Spleen (tissue), 11 donors: ENCODE measurements around the gene ZFPL1. TPM values are rescaled to one million over a fixed set of nuclear protein-coding genes. Genes with fewer than 3 reads are reported as not detected.

Experiments
- DNase-seq: peaks from one replicate; pipeline ENCODE4 v3.0.0-alpha.2; 2020
- H3K27ac ChIP-seq, 8 donors: fragments of 200-600 bp; sonication (generic) in 7 of 8; 1 replicate in 4 of 8; 2 replicates in 4 of 8; pipeline versions ENCODE4 v1.5.0 to v1.8.0; 2016 to 2021; ENCODE audit warnings: inconsistent platforms in 4 of 8, mild to moderate bottlenecking in 4 of 8, moderate library complexity in 1 of 8
- H3K27me3 ChIP-seq, 7 donors: fragments of 200-600 bp; sonication (generic) in 6 of 7; replicated peaks in 1 of 7; 1 replicate in 4 of 7; 2 replicates in 3 of 7; pipeline versions ENCODE4 v1.5.0 to v1.8.0; 2016 to 2021; ENCODE audit warnings: inconsistent platforms in 3 of 7, mild to moderate bottlenecking in 1 of 7
- H3K36me3 ChIP-seq, 6 donors: fragments of 200-600 bp; sonication (generic) in 5 of 6; 1 replicate in 4 of 6; 2 replicates in 2 of 6; pipeline versions ENCODE4 v1.5.0 to v1.8.0; 2016 to 2021; ENCODE audit warnings: inconsistent platforms in 2 of 6
- H3K4me1 ChIP-seq, 6 donors: fragments of 200-600 bp; sonication (generic) in 5 of 6; 1 replicate in 3 of 6; 2 replicates in 3 of 6; pipeline versions ENCODE4 v1.5.0 to v1.8.0; 2016 to 2021; ENCODE audit warnings: inconsistent platforms in 3 of 6
- H3K4me3 ChIP-seq, 8 donors: fragments of 200-600 bp; sonication (generic) in 7 of 8; 1 replicate in 4 of 8; 2 replicates in 4 of 8; pipeline versions ENCODE4 v1.5.0 to v1.8.0; 2016 to 2021; ENCODE audit warnings: inconsistent platforms in 4 of 8, mild to moderate bottlenecking in 4 of 8, moderate library complexity in 2 of 8
- H3K9me3 ChIP-seq, 8 donors: fragments of 200-600 bp; sonication (generic) in 7 of 8; 1 replicate in 4 of 8; 2 replicates in 4 of 8; pipeline versions ENCODE4 v1.5.0 to v1.8.0; 2016 to 2021; ENCODE audit warnings: inconsistent platforms in 4 of 8
- CTCF ChIP-seq, 11 experiments: fragments of 200-600 bp in 7 of 11; fragments of 450-650 bp in 4 of 11; sonication (generic) in 4 of 11; IDR thresholded peaks in 8 of 11; conservative IDR thresholded peaks in 3 of 11; 1 replicate in 7 of 11; 2 replicates in 4 of 11; pipeline versions ENCODE4 v1.4.0 to v1.8.0; 2016 to 2021; ENCODE audit warnings: antibody characterized with exemption in 11 of 11, inconsistent platforms in 4 of 11, mild to moderate bottlenecking in 1 of 11
- POLR2A ChIP-seq, 3 donors: fragments of 450-650 bp; IDR thresholded peaks; one replicate each; pipeline ENCODE4 v1.5.1; 2017; ENCODE audit warnings: antibody characterized with exemption in 3 of 3, mild to moderate bottlenecking in 1 of 3
- POLR2AphosphoS5 ChIP-seq, 3 donors: sonication (generic); formaldehyde crosslinking; IDR thresholded peaks; one replicate each; pipeline ENCODE4 v1.5.1; 2017; ENCODE audit warnings: antibody characterized with exemption in 3 of 3
- WGBS, 5 donors: extraction: QIAGEN DNeasy Blood & Tissue Kit in 3 of 5; methylation state at CpG; one replicate each; pipeline versions ENCODE4 v1.1.5 to v1.1.7; 2013 to 2018; 5-methylcytosine and 5-hydroxymethylcytosine counted together
- intact Hi-C: fragments of 100-400 bp; cut with DNase I; formaldehyde crosslinking; loops from one replicate; pipeline ENCODE4 v1.15.0; 2023; ENCODE audit warnings: low total_unique reads
- microRNA-seq, 3 donors: library from miRNA; unstranded; fragments of <30 nt; microRNA quantifications; one replicate each; pipeline versions ENCODE4 to v1.1.0, GENCODE V29; 2019 to 2020
- polyA plus RNA-seq, 3 donors: library from polyadenylated mRNA; stranded (reverse); fragments of 200-250 nt; gene quantifications; one replicate each; pipeline ENCODE4 v1.2.1, GENCODE V29; 2013
- small RNA-seq, 4 donors: library from RNA; depleted of rRNA; stranded (forward); fragments of <200 nt; gene quantifications; one replicate each; pipeline ENCODE3, GENCODE V24; 2016
- total RNA-seq, 7 donors: library from RNA; depleted of rRNA in 3 of 7; stranded (reverse); fragments of >200 nt in 3 of 7; fragmentation: NEBNext Ultra II Directional in 4 of 7; extraction: Animal tissue kit (Norgen Biotek cat#: 25700) in 4 of 7; gene quantifications; one replicate each; pipeline versions ENCODE4 v1.1.0 to v1.2.1, GENCODE V29; 2016 to 2021
- donor health status: healthy with polysubstance abuse.
- donor health status: DM: no; HTN: no; CAD: no; lungs with moderate emphysema.
- donor health status: DM: no; HTN: no; CAD: no.
- donor health status: Bipolar disorder and iron deficiency.
- donor health status: healthy.
- donor health status: DM: no; HTN: no; CAD: no.
- donor health status: DM: yes; HTN: yes; CAD: no.

Gene ZFPL1
- total and polyA plus RNA-seq, 10 donors: 23.5 to 52.0 (median 29.9) TPM

GRCh38 chr11:65136515-65137096, 52.6 kb downstream of the ZFPL1 start:
- TF ChIP-seq POLR2A (IDR thresholded peaks at IDR 0.05) (no peak), CTCF (IDR thresholded peaks at IDR 0.05 in 8 of 11, conservative IDR thresholded peaks at IDR 0.05 in 3 of 11) (no peak), POLR2AphosphoS5 (IDR thresholded peaks at IDR 0.05) (no peak)
- Histone ChIP-seq H3K4me1 (peaks cover 24 to 49% (median 35%) of the 10 kb centered on the region in 6 donors), H3K4me3 (no peak overlapping the region), H3K27me3 (no peaks in the 10 kb centered on the region), H3K9me3 (no peaks in the 10 kb centered on the region), H3K27ac (no peak overlapping the region), H3K36me3 (peaks cover under 1 to 15% (median 12%) of the 10 kb centered on the region in 6 donors)
- 89 to 92% (median 90%) methylated on average over 15 of the region's 15 CpGs for WGBS, 5 donors
- intact Hi-C loops: no loop called here
- peak; percentile 42 for DNase-seq

Small RNA genes lying within 50 kb of the gene (microRNA-seq; reads per million reads assigned to microRNA genes)
- 0 to 1.1 (median 0.36) reads per million in 3 donors for gene MIR6751

Small RNA genes lying within 50 kb of the gene (small RNA-seq; reads per million reads assigned to genes)
- gene SNX15: 0 reads per million in 4 donors

Other genes starting within 250 kb of the ZFPL1 start
- gene CDC42BPG, start 239.6 kb upstream of the ZFPL1 start, total RNA-seq: 1 to 10 TPM; 1.9 to 4.6 (median 2.6) TPM
- 1 to 10 TPM in 2 of 3 donors, under 1 TPM in 1; 0.74 to 2.0 (median 1.0) TPM for gene CDC42BPG, start 239.6 kb upstream of the ZFPL1 start, polyA plus RNA-seq
- 100 to 1,000 TPM; 117 to 337 (median 201) TPM for gene EHD1, start 205.6 kb upstream of the ZFPL1 start, total RNA-seq
- 10 to 100 TPM; 51.9 to 93.9 (median 53.7) TPM for gene EHD1, start 205.6 kb upstream of the ZFPL1 start, polyA plus RNA-seq
- 10 to 100 TPM; 32.7 to 57.3 (median 40.3) TPM for gene ATG2A, start 167.0 kb upstream of the ZFPL1 start, total RNA-seq
- 10 to 100 TPM; 14.3 to 30.3 (median 28.8) TPM for gene ATG2A, start 167.0 kb upstream of the ZFPL1 start, polyA plus RNA-seq
- gene PPP2R5B, start 159.5 kb upstream of the ZFPL1 start, total RNA-seq: 10 to 100 TPM; 21.9 to 45.1 (median 30.4) TPM
- 10 to 100 TPM; 10.8 to 25.4 (median 15.2) TPM for gene PPP2R5B, start 159.5 kb upstream of the ZFPL1 start, polyA plus RNA-seq
- gene GPHA2, start 148.3 kb upstream of the ZFPL1 start, total RNA-seq: not detected
- gene GPHA2, start 148.3 kb upstream of the ZFPL1 start, polyA plus RNA-seq: 1 to 10 TPM in 2 of 3 donors, under 1 TPM in 1; 0.89 to 4.4 (median 1.2) TPM
- under 1 TPM in 4 of 7 donors, not detected in 3; 0.40 to 0.98 (median 0.86) TPM for gene MAJIN, start 112.1 kb upstream of the ZFPL1 start, total RNA-seq
- gene MAJIN, start 112.1 kb upstream of the ZFPL1 start, polyA plus RNA-seq: 1 to 10 TPM in 2 of 3 donors, under 1 TPM in 1; 0.59 to 2.6 (median 1.5) TPM
- gene BATF2, start 87.3 kb upstream of the ZFPL1 start, total RNA-seq: 10 to 100 TPM in 6 of 7 donors, 1 to 10 TPM in 1; 8.5 to 23.1 (median 18.6) TPM
- gene BATF2, start 87.3 kb upstream of the ZFPL1 start, polyA plus RNA-seq: 10 to 100 TPM in 1 of 3 donors, 1 to 10 TPM in 2; 4.3 to 17.1 (median 5.2) TPM
- gene ARL2, start 70.1 kb upstream of the ZFPL1 start, total RNA-seq: 10 to 100 TPM; 44.5 to 76.5 (median 54.8) TPM
- gene ARL2, start 70.1 kb upstream of the ZFPL1 start, polyA plus RNA-seq: 100 to 1,000 TPM in 1 of 3 donors, 10 to 100 TPM in 2; 53.0 to 110 (median 69.9) TPM
- gene SNX15, start 56.8 kb upstream of the ZFPL1 start, total RNA-seq: 10 to 100 TPM; 14.6 to 21.6 (median 17.3) TPM
- 10 to 100 TPM; 10.8 to 17.1 (median 11.6) TPM for gene SNX15, start 56.8 kb upstream of the ZFPL1 start, polyA plus RNA-seq
- 1 to 10 TPM; 5.7 to 9.9 (median 6.6) TPM for gene SAC3D1, start 43.0 kb upstream of the ZFPL1 start, total RNA-seq
- gene SAC3D1, start 43.0 kb upstream of the ZFPL1 start, polyA plus RNA-seq: 10 to 100 TPM in 1 of 3 donors, 1 to 10 TPM in 2; 5.2 to 11.9 (median 8.9) TPM
- 10 to 100 TPM; 13.0 to 45.2 (median 23.3) TPM for gene NAALADL1, start 25.7 kb upstream of the ZFPL1 start, total RNA-seq
- 10 to 100 TPM; 19.2 to 19.5 (median 19.2) TPM for gene NAALADL1, start 25.7 kb upstream of the ZFPL1 start, polyA plus RNA-seq
- 10 to 100 TPM in 1 of 7 donors, 1 to 10 TPM in 6; 2.4 to 11.1 (median 7.0) TPM for gene CDCA5, start 182 bp upstream of the ZFPL1 start, total RNA-seq
- 1 to 10 TPM; 1.5 to 5.9 (median 4.6) TPM for gene CDCA5, start 182 bp upstream of the ZFPL1 start, polyA plus RNA-seq
- 100 to 1,000 TPM; 103 to 570 (median 146) TPM for gene VPS51, start 12.0 kb downstream of the ZFPL1 start, total RNA-seq
- gene VPS51, start 12.0 kb downstream of the ZFPL1 start, polyA plus RNA-seq: 100 to 1,000 TPM; 118 to 157 (median 152) TPM
- 10 to 100 TPM in 6 of 7 donors, 1 to 10 TPM in 1; 8.9 to 29.7 (median 13.9) TPM for gene TM7SF2, start 27.6 kb downstream of the ZFPL1 start, total RNA-seq
- 10 to 100 TPM; 14.1 to 16.9 (median 14.5) TPM for gene TM7SF2, start 27.6 kb downstream of the ZFPL1 start, polyA plus RNA-seq
- gene ZNHIT2, start 33.5 kb downstream of the ZFPL1 start, total RNA-seq: 10 to 100 TPM in 4 of 7 donors, 1 to 10 TPM in 3; 7.9 to 16.4 (median 10.2) TPM
- gene ZNHIT2, start 33.5 kb downstream of the ZFPL1 start, polyA plus RNA-seq: 10 to 100 TPM; 19.1 to 21.1 (median 19.2) TPM
- gene FAU, start 37.9 kb downstream of the ZFPL1 start, total RNA-seq: 1,000 to 10,000 TPM in 1 of 7 donors, 100 to 1,000 TPM in 6; 528 to 1,008 (median 809) TPM
- gene FAU, start 37.9 kb downstream of the ZFPL1 start, polyA plus RNA-seq: 1,000 to 10,000 TPM; 1,501 to 2,170 (median 2,090) TPM
- gene MRPL49, start 38.1 kb downstream of the ZFPL1 start, total RNA-seq: 10 to 100 TPM; 31.9 to 51.2 (median 40.8) TPM
- gene MRPL49, start 38.1 kb downstream of the ZFPL1 start, polyA plus RNA-seq: 10 to 100 TPM; 20.0 to 42.4 (median 30.8) TPM
- 100 to 1,000 TPM in 5 of 7 donors, 10 to 100 TPM in 2; 90.9 to 152 (median 110) TPM for gene SYVN1, start 50.3 kb downstream of the ZFPL1 start, total RNA-seq
- 10 to 100 TPM; 35.1 to 62.8 (median 53.6) TPM for gene SYVN1, start 50.3 kb downstream of the ZFPL1 start, polyA plus RNA-seq
- not detected for gene SPDYC, start 86.0 kb downstream of the ZFPL1 start, total RNA-seq
- gene SPDYC, start 86.0 kb downstream of the ZFPL1 start, polyA plus RNA-seq: under 1 TPM in 1 of 3 donors, not detected in 2; 0.11 TPM
- gene CAPN1, start 97.7 kb downstream of the ZFPL1 start, total RNA-seq: 100 to 1,000 TPM; 135 to 203 (median 161) TPM
- 100 to 1,000 TPM in 1 of 3 donors, 10 to 100 TPM in 2; 61.6 to 111 (median 73.3) TPM for gene CAPN1, start 97.7 kb downstream of the ZFPL1 start, polyA plus RNA-seq
- 10 to 100 TPM; 10.6 to 25.9 (median 19.1) TPM for gene POLA2, start 177.7 kb downstream of the ZFPL1 start, total RNA-seq
- gene POLA2, start 177.7 kb downstream of the ZFPL1 start, polyA plus RNA-seq: 10 to 100 TPM in 2 of 3 donors, 1 to 10 TPM in 1; 9.0 to 12.2 (median 10.7) TPM
- 10 to 100 TPM; 14.5 to 48.0 (median 26.4) TPM for gene CDC42EP2, start 230.6 kb downstream of the ZFPL1 start, total RNA-seq
- gene CDC42EP2, start 230.6 kb downstream of the ZFPL1 start, polyA plus RNA-seq: 10 to 100 TPM in 1 of 3 donors, 1 to 10 TPM in 2; 4.2 to 13.4 (median 7.1) TPM
- gene DPF2, start 249.6 kb downstream of the ZFPL1 start, total RNA-seq: 10 to 100 TPM; 35.7 to 67.0 (median 51.5) TPM
- gene DPF2, start 249.6 kb downstream of the ZFPL1 start, polyA plus RNA-seq: 10 to 100 TPM; 20.5 to 27.2 (median 24.3) TPM